DMS53 treated with DMSO at 0.1 percent for 48 hours (cell line): ENCODE data around the gene ZNF786.
"Not testable (repeated sequence)": the region's sequence is repeated elsewhere in the genome, so short reads cannot be mapped to it uniquely, and the experiment has no call there.

ENCODE experiments used
- DNase-seq: peaks from one replicate; lab custom pipeline; 2025; ENCODE audit not compliant: unreplicated experiment; lab: John Stamatoyannopoulos, UW

The ZNF786 gene

DNA sequence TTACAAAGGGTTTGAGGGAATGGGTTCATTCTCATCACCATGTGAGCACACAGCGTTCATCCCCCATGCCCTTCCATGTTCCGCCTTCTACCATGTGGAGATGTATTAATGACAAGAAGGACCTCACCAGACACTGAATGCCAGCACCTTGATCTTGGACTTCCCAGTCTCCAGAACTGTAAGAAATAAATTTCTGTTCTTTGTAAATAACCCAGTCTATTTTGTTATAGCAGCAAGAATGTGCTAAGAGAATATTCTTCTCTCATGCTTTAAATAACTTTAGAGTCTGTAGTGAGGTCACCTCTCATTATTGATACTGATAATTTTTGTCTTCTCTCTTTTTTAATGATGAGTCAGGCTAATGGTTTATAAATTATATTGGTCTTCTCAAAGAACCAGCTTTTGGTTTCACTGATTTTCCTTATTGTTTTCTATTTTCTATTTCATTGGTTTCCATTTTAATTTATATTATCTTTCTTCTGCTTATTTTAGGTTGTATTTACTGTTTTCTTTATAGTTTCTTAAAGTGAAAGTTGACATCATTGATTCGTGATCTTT is 59.1 kb downstream of the ZNF786 start:
- no peak for DNase-seq

DNA sequence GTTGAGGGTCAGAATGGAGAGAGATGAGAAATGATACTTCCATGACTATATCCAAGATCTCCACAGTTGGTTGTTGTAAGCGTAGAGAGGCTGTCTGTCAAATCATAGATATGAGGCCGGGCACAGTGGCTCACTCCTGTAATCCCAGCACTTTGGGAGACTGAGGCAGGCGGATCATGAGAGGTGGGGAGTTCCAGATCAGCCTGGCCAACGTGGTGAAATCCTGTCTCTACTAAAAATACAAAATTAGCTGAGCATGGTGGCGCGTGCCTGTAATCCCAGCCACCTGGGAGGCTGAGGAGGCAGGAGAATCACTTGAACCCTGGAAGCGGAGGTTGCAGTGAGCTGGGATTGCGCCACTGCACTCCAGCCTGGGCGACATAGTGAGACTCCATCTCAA is 60.1 kb downstream of the ZNF786 start:
- DNase-seq = not testable (repeated sequence)

- peak; percentile 99 for DNase-seq
Measured at GRCh38 chr7:149028346-149029109, 62.0 kb downstream of the ZNF786 start, which contains the start of gene PDIA4. TSS of gene PDIA4 (minus strand) at chr7:149028505. CDS start at chr7:149028408, 97 bp downstream.

DNA sequence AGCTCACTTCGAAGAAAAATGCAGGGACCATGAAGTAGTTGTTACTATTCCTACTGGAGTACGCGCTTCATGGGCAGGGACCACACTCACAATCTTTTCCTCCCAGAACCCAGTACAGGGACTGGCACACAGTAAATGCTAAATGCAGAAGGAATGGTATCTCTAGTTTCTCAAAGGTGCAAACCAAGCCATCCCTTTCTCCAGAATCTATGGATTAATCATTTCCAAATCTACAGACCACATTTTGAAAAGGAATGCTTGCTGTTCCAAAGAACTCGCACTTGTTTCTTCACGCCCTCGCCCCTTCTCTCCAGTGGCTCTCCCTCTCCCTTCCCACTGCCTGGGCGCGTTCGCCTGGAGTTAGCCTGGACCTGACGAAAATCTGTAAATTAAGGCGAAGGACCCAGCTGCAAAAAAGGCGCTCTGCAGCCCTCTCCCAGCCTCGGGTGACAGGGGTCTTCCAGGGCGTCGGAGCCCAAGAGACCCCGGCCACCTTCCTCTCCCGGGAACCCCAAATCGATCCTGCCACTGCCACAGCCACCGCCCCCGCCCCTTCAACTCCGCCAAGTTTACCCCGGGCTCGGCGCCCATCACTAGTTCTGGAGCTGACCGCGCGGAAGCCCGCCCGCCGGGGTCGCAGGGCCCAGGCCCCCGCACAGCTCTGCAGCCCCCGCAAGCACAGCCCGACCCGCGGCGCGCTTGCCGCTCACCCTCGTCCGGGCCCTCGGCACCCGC is 62.7 kb downstream of the ZNF786 start:
- peak; percentile 18 for DNase-seq

DNA sequence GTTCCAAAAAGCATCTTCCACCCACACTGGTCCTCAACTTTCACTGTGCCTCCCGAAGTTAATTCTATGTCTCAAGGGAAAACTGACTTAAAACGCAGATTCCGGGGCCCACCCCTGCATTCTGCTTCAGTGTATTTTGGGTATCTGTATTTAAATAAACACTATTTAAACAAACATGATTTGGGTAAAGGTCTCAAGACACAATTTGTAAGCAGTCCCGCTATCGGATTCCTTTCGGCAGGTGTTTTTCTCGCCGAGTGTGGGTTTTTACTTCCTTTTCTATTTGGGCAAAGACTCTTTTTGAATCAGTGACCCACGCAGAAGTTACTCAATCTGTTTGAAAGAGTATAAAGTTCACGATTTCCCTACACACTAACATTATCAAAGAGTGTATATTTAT is 63.5 kb downstream of the ZNF786 start:
- DNase-seq = no peak

- DNase-seq = no peak
Measured at GRCh38 chr7:149023662-149024061, 66.9 kb downstream of the ZNF786 start.

GRCh38 chr7:149022756-149023360 is 67.7 kb downstream of the ZNF786 start:
- DNase-seq = no peak

DNA sequence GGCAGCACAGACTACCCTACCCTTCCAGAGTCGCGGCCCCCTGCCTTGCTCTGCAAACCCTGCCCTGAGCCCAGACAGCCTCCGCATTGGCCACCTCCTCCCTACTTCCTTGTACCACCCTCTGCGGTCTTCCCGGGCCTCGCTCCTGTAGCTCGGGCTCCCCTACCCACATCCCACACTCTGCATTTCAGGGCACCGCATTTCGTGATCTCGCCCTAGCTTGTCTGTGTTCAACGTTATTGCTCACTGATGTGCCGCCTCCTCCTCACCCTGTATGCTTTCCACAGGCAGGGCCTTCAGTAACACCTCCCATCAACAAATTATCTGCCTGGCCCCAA is 68.8 kb downstream of the ZNF786 start:
- no peak for DNase-seq

GRCh38 chr7:149020483-149020882 is 70.0 kb downstream of the ZNF786 start:
- no peak for DNase-seq
